Vagina (tissue), 2 donors: ENCODE data around the gene KRTAP6-1. TPM values are rescaled to one million over a fixed set of nuclear protein-coding genes. Genes with fewer than 3 reads are reported as not detected.

ENCODE experiments used
- DNase-seq, 2 donors: peaks; one replicate each; pipeline ENCODE4 v3.0.0-alpha.2; 2017; ENCODE audit errors: extremely low spot score in 2 of 2
- H3K27ac ChIP-seq: fragments of 200-600 bp; sonication (generic); one replicate; pipeline ENCODE4 v1.5.1; 2019
- H3K27me3 ChIP-seq: fragments of 200-600 bp; sonication (generic); one replicate; pipeline ENCODE4 v1.5.1; 2019
- H3K36me3 ChIP-seq, 2 donors: fragments of 200-600 bp; sonication (generic); one replicate each; pipeline ENCODE4 v1.5.1; 2017 to 2019
- H3K4me1 ChIP-seq: fragments of 200-600 bp; sonication (generic); one replicate; pipeline ENCODE4 v1.5.1; 2019
- H3K4me3 ChIP-seq, 2 donors: fragments of 200-600 bp; sonication (generic); 1 replicate in 1 of 2; 2 replicates in 1 of 2; pipeline ENCODE4 v1.5.1; 2016 to 2019
- H3K9me3 ChIP-seq: fragments of 200-600 bp; sonication (generic); one replicate; pipeline ENCODE4 v1.5.1; 2019
- POLR2A ChIP-seq, 2 donors: fragments of 450-650 bp; IDR thresholded peaks; one replicate each; pipeline ENCODE4 v1.6.1; 2017; ENCODE audit warnings: antibody characterized with exemption in 2 of 2, mild to moderate bottlenecking in 2 of 2, moderate library complexity in 2 of 2
- intact Hi-C: fragments of 100-400 bp; cut with DNase I; formaldehyde crosslinking; loops from one replicate; pipeline ENCODE4 v1.15.1; 2023
- small RNA-seq: library from RNA; depleted of rRNA; stranded (forward); fragments of <200 nt; gene quantifications from one replicate; pipeline ENCODE3, GENCODE V24; 2016
- total RNA-seq: library from RNA; depleted of rRNA; stranded (reverse); fragments of >200 nt; gene quantifications from one replicate; pipeline ENCODE4 v1.2.3, GENCODE V29; 2016

KRTAP6-1 gene
- total RNA-seq, 1 donor from 2014 or later = not detected

DNA sequence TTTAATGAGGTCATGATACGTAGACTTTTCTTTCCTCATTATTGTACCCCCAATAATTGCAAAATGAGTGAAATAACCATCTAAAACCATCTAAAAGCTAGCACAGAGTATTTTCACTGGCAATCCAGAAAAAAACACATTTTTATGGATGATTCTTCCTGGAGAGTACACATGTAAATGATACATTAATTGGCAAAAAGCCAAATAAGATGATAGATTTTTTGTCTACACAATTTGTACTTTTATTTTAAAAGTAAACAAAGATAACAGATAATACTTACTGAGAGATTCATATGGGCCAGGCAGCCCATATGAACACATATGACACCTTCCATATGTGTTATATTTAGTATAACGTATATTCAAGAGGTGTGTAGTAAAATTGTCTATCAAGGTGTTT, 50.1 kb downstream of the KRTAP6-1 start:
- Histone ChIP-seq H3K27me3 (no peaks in the 10 kb centered on the region), H3K27ac (no peak overlapping the region), H3K9me3 (no peaks in the 10 kb centered on the region), H3K36me3 (no peaks in the 10 kb centered on the region), H3K4me3 (no peak overlapping the region), H3K4me1 (no peaks in the 10 kb centered on the region)
- no peak for TF ChIP-seq POLR2A (IDR thresholded peaks at IDR 0.05)
- no peak for DNase-seq
- intact Hi-C loops = no loop called here

Small RNA genes lying within 50 kb of the gene (small RNA-seq; reads per million reads assigned to genes)
- gene KRTAP20-1 = not detected
- gene KRTAP20-3 = not detected
- gene KRTAP20-4 = not detected
- gene KRTAP22-1 = not detected
- gene KRTAP22-2 = not detected

Other genes starting within 250 kb of the KRTAP6-1 start
- gene KRTAP13-2, start 241.7 kb downstream of the KRTAP6-1 start, total RNA-seq = not detected
- not detected for gene KRTAP13-1, start 217.9 kb downstream of the KRTAP6-1 start, total RNA-seq
- gene KRTAP13-3, start 188.0 kb downstream of the KRTAP6-1 start, total RNA-seq = not detected
- not detected for gene KRTAP13-4, start 183.7 kb downstream of the KRTAP6-1 start, total RNA-seq
- gene KRTAP15-1, start 173.7 kb downstream of the KRTAP6-1 start, total RNA-seq = not detected
- gene KRTAP19-1, start 133.6 kb downstream of the KRTAP6-1 start, total RNA-seq = not detected
- gene KRTAP19-2, start 126.5 kb downstream of the KRTAP6-1 start, total RNA-seq = not detected
- not detected for gene KRTAP19-3, start 121.9 kb downstream of the KRTAP6-1 start, total RNA-seq
- not detected for gene KRTAP19-4, start 116.8 kb downstream of the KRTAP6-1 start, total RNA-seq
- not detected for gene KRTAP19-5, start 111.8 kb downstream of the KRTAP6-1 start, total RNA-seq
- not detected for gene KRTAP19-6, start 72.1 kb downstream of the KRTAP6-1 start, total RNA-seq
- gene KRTAP19-7, start 52.6 kb downstream of the KRTAP6-1 start, total RNA-seq = not detected
- gene KRTAP22-2, start 23.5 kb downstream of the KRTAP6-1 start, total RNA-seq = not detected
- not detected for gene KRTAP6-3, start 21.5 kb downstream of the KRTAP6-1 start, total RNA-seq
- gene KRTAP6-2, start 15.0 kb downstream of the KRTAP6-1 start, total RNA-seq = not detected
- not detected for gene KRTAP22-1, start 12.8 kb downstream of the KRTAP6-1 start, total RNA-seq
- not detected for gene KRTAP20-1, start 2.5 kb upstream of the KRTAP6-1 start, total RNA-seq
- gene KRTAP20-4, start 6.7 kb upstream of the KRTAP6-1 start, total RNA-seq = not detected
- not detected for gene KRTAP20-2, start 21.3 kb upstream of the KRTAP6-1 start, total RNA-seq
- gene KRTAP20-3, start 28.9 kb upstream of the KRTAP6-1 start, total RNA-seq = not detected
- not detected for gene KRTAP21-3, start 104.8 kb upstream of the KRTAP6-1 start, total RNA-seq
- gene KRTAP21-2, start 133.3 kb upstream of the KRTAP6-1 start, total RNA-seq = not detected
- gene KRTAP21-1, start 141.5 kb upstream of the KRTAP6-1 start, total RNA-seq = not detected
- not detected for gene KRTAP8-1, start 199.3 kb upstream of the KRTAP6-1 start, total RNA-seq
- gene KRTAP7-1, start 215.8 kb upstream of the KRTAP6-1 start, total RNA-seq = not detected